ENCODE data around the gene CBX8.

The CBX8 gene

GRCh38 chr17:79835470-79835899, 38.6 kb upstream of the CBX8 start:
- DNase-seq (ENCODE audit: low read depth in 2 of 2): no peak

- DNase-seq (ENCODE audit: low read depth in 2 of 2): no peak
These were observed 37.9 kb upstream of the CBX8 start for GRCh38 chr17:79834565-79835469.

GRCh38 chr17:79833744-79834564, 37.1 kb upstream of the CBX8 start:
- DNase-seq (ENCODE audit: low read depth in 2 of 2): no peak

GRCh38 chr17:79833110-79833450, 36.2 kb upstream of the CBX8 start:
- no peak for DNase-seq (ENCODE audit: low read depth in 2 of 2)

- no peak for DNase-seq (ENCODE audit: low read depth in 2 of 2)
These were observed 35.6 kb upstream of the CBX8 start for GRCh38 chr17:79832218-79833109.

- no peak for DNase-seq (ENCODE audit: low read depth in 2 of 2)
These were observed 34.7 kb upstream of the CBX8 start for GRCh38 chr17:79831265-79832217.

- DNase-seq (ENCODE audit: low read depth in 2 of 2): no peak
These were observed 33.9 kb upstream of the CBX8 start for GRCh38 chr17:79830763-79831264.

GRCh38 chr17:79830303-79830702, 33.4 kb upstream of the CBX8 start:
- DNase-seq (ENCODE audit: low read depth in 2 of 2): no peak

- DNase-seq (ENCODE audit: low read depth in 2 of 2): no peak
These were observed 32.6 kb upstream of the CBX8 start for GRCh38 chr17:79829457-79829856.

- no peak for DNase-seq (ENCODE audit: low read depth in 2 of 2)
These were observed 32.1 kb upstream of the CBX8 start for GRCh38 chr17:79829004-79829403.

GRCh38 chr17:79826841-79827578, 30.1 kb upstream of the CBX8 start:
- no peak for DNase-seq (ENCODE audit: low read depth in 2 of 2)

- no peak for DNase-seq (ENCODE audit: low read depth in 2 of 2)
These were observed 29.4 kb upstream of the CBX8 start for GRCh38 chr17:79826204-79826680.

- no peak for DNase-seq (ENCODE audit: low read depth in 2 of 2)
These were observed 28.7 kb upstream of the CBX8 start for GRCh38 chr17:79825580-79825921.

GRCh38 chr17:79824893-79825579, 28.2 kb upstream of the CBX8 start:
- DNase-seq (ENCODE audit: low read depth in 2 of 2): no peak

GRCh38 chr17:79824234-79824633, 27.4 kb upstream of the CBX8 start:
- DNase-seq (ENCODE audit: low read depth in 2 of 2): no peak

- DNase-seq (ENCODE audit: low read depth in 2 of 2): no peak
These were observed 25.8 kb upstream of the CBX8 start for GRCh38 chr17:79822583-79823124.

GRCh38 chr17:79821331-79822095, 24.6 kb upstream of the CBX8 start:
- DNase-seq (ENCODE audit: low read depth in 2 of 2): no peak

- no peak for DNase-seq (ENCODE audit: low read depth in 2 of 2)
These were observed 24.1 kb upstream of the CBX8 start for GRCh38 chr17:79820959-79821330.

All from activated CD8-positive, alpha-beta memory T cell treated with anti-CD3 and anti-CD28 coated beads for 4 hours (primary cell).